BJ (cell line): ENCODE measurements around the gene HSD17B11. TPM values are rescaled to one million over a fixed set of nuclear protein-coding genes. Genes with fewer than 3 reads are reported as not detected.

Experiments
- CTCF ChIA-PET: fragments of 350-600 bp; formaldehyde crosslinking; extraction: SDS; loops from one replicate; lab custom pipeline; 2021; ENCODE audit warnings: antibody characterized with exemption, inconsistent platforms; lab: Yijun Ruan, JAX
- POLR2A ChIA-PET: fragments of 300-600 bp; sonication (Branson Sonifier 250); formaldehyde crosslinking; extraction: SDS; loops from one replicate; lab custom pipeline; 2021; ENCODE audit warnings: antibody characterized with exemption; lab: Charles Lee
- DNase-seq: peaks from one replicate; pipeline ENCODE4 v3.0.0-alpha.2; 2011; ENCODE audit warnings: low read depth
- H3K27me3 ChIP-seq: 2 replicates; pipeline ENCODE4 v1.6.0; 2011; ENCODE audit warnings: low read length; ENCODE audit not compliant: control insufficient read depth, insufficient read depth
- H3K36me3 ChIP-seq: 2 replicates; pipeline ENCODE4 v1.5.1; 2011; ENCODE audit warnings: low read length; ENCODE audit not compliant: control insufficient read depth, insufficient read depth
- H3K4me3 ChIP-seq: 2 replicates; pipeline ENCODE4 v1.5.1; 2011; ENCODE audit warnings: low read depth, mild to moderate bottlenecking, control low read depth, low read length
- polyA plus RNA-seq: library from polyadenylated mRNA; depleted of rRNA; stranded (reverse); fragments of >200 nt; gene quantifications from 2 replicates; pipeline ENCODE4 v1.2.3, GENCODE V29; 2011
- TF ChIP-seq, protein P1 (sequence below): IDR thresholded peaks from 2 replicates; pipeline ENCODE4 v1.5.1; 2011; ENCODE audit warnings: low read depth, mild to moderate bottlenecking, control low read depth, inconsistent platforms, low read length, moderate library complexity; ENCODE audit not compliant: insufficient read depth

Gene HSD17B11
- polyA plus RNA-seq, 1 experiment, result 11.2 TPM

DNA sequence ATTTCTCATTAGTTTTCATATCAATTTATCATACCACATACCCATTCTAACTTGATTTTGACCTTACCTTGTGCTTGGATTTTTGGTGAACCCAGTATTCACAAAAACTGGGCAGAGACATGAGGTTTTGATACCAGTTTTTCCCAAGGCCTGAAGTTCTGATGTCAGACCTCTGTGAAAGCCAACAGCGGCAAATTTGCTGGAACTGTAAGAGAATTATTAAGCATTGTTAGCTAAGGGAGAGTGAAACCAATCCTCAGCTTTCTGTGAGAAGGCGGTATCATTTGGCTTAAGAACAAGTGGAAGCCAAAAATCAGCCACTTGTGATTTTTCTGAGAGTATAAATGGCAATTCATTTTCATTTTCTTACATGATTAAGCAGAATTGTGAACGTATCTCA, 77.2 kb downstream of the HSD17B11 start:
- H3K27me3 ChIP-seq, result no peaks in the 10 kb centered on the region
- H3K36me3 ChIP-seq, result no peaks in the 10 kb centered on the region
- no peak overlapping the region for H3K4me3 ChIP-seq
- CTCF ChIA-PET, result no interaction called here
- POLR2A ChIA-PET, result no interaction called here
- no peak for DNase-seq
- TF ChIP-seq, protein P1, sequence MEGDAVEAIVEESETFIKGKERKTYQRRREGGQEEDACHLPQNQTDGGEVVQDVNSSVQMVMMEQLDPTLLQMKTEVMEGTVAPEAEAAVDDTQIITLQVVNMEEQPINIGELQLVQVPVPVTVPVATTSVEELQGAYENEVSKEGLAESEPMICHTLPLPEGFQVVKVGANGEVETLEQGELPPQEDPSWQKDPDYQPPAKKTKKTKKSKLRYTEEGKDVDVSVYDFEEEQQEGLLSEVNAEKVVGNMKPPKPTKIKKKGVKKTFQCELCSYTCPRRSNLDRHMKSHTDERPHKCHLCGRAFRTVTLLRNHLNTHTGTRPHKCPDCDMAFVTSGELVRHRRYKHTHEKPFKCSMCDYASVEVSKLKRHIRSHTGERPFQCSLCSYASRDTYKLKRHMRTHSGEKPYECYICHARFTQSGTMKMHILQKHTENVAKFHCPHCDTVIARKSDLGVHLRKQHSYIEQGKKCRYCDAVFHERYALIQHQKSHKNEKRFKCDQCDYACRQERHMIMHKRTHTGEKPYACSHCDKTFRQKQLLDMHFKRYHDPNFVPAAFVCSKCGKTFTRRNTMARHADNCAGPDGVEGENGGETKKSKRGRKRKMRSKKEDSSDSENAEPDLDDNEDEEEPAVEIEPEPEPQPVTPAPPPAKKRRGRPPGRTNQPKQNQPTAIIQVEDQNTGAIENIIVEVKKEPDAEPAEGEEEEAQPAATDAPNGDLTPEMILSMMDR, result no peak

DNA sequence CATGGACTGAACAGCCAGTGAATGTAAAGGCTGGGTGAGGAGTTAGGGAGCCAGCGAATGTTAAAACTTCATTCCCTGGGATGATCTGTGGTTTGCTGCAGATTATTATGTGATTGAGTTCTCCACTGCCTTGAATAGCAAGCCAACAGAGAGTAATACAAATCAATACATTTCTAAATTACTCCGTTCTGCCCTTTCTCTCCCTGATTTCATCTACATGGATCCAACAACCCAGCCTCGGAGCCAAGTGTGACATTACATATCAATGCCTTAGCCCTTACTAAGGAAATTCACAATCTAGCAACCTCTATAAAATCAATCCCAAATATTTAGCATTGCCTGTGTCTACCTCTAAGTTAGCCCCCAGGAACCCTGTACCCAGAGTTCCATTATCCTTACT, 79.3 kb downstream of the HSD17B11 start:
- TF ChIP-seq, protein P1, result no peak
- Histone ChIP-seq H3K27me3 (no peaks in the 10 kb centered on the region), H3K4me3 (no peak overlapping the region), H3K36me3 (no peaks in the 10 kb centered on the region)
- ChIA-PET POLR2A (no interaction called here), CTCF (no interaction called here)
- no peak for DNase-seq

DNA sequence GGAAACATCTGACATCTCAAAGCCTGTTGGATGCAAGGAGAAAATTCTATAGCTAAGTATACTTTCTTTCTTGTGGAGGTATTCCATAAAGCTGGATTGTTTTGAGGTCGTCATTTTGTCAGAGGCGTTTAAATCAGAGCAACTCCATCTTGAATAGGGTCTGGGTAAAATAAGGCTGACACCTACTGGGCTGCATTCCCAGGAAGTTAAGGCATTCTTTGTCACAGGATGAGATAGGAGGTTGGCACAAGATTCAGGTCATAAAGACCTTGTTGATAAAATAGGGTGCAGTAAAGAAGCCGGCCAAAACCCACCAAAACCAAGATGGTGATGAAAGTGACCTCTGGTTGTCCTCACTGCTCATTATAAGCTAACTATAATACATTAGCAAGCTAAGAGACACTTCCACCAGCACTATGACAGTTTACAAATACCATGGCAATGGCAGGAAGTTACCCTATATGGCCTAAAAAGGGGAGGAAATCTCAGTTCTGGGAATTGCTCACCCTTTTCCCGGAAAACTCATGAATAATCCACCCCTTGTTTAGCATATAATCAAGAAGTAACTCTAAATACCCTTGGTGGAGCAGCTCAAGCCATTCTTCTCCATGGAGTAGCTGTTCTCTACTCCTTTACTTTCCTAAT, 80.2 kb downstream of the HSD17B11 start:
- TF ChIP-seq, protein P1, result no peak
- CTCF ChIA-PET, result no interaction called here
- Histone ChIP-seq H3K27me3 (no peaks in the 10 kb centered on the region), H3K4me3 (no peak overlapping the region), H3K36me3 (no peaks in the 10 kb centered on the region)
- POLR2A ChIA-PET, result no interaction called here
- DNase-seq, result no peak

DNA sequence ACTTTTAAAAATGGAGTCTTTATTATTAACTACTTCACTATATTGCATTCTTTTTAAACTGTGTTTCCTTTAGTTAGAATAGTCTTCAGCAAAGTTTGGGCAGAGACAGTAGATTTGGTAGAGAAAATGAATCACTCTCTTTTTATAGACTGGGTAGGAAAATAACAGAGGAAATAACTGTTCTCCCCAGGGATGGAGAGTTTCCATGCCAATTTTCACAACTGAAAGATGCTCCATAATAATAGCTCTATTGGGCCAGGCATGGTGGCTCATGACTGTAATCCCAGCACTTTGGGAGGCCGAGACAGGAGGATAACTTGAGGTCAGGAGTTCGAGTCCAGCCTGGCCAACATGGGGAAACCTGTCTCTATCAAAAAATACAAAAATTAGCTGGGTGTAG, 81.4 kb downstream of the HSD17B11 start:
- TF ChIP-seq, protein P1, result no peak
- Histone ChIP-seq H3K27me3 (no peaks in the 10 kb centered on the region), H3K4me3 (no peak overlapping the region), H3K36me3 (no peaks in the 10 kb centered on the region)
- CTCF ChIA-PET, result no interaction called here
- no peak for DNase-seq
- POLR2A ChIA-PET, result no interaction called here

DNA sequence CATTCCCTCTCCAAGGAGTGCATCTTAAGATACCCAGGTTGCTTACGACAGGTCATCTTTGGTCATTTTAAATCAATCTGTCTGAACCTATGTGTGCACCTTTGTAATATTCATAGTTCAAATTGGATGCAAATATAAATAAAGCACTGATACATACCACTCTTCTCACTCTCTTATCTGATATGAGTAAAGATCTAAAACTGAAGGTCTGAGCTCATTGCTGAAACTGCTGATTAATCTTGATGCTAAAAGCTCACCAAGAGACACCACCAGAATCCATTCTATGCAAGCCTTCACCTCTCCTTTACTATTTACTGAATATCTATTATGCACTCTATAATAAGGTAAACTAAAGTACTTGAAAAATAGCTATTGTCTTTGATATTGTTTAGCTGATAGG, 84.9 kb downstream of the HSD17B11 start:
- ChIA-PET CTCF (interaction anchor here (0.6 to 1.2 kb wide), 2 partner anchors 70 to 180 kb away, joined by 3 to 4 read pairs; no protein-coding TSS in a partner anchor), POLR2A (no interaction called here)
- no peak for DNase-seq
- TF ChIP-seq, protein P1, result no peak
- H3K27me3 ChIP-seq, result no peaks in the 10 kb centered on the region
- H3K36me3 ChIP-seq, result no peaks in the 10 kb centered on the region
- H3K4me3 ChIP-seq, result no peak overlapping the region
